Endothelial cell of umbilical vein (primary cell): ENCODE data around the gene WAPL. TPM values are rescaled to one million over a fixed set of nuclear protein-coding genes. Genes with fewer than 3 reads are reported as not detected.

Source experiments
- BruUV-seq: library from RNA; stranded (reverse); fragments of 400-500 nt; replicated peaks from 2 replicates; lab custom pipeline; 2021; lab: Mats Ljungman, UMichigan
- CTCF ChIA-PET: fragments of 300-600, 350-600 bp; sonication (Branson Sonifier 250); formaldehyde crosslinking; loops from one replicate; lab custom pipeline; 2021; ENCODE audit warnings: antibody characterized with exemption, inconsistent platforms; lab: Charles Lee
- POLR2A ChIA-PET: fragments of 300-600, 350-600 bp; sonication (Branson Sonifier 250); formaldehyde crosslinking; loops from one replicate; lab custom pipeline; 2021; ENCODE audit warnings: antibody characterized with exemption, inconsistent platforms; lab: Charles Lee
- DNase-seq: peaks from one replicate; pipeline ENCODE4 v3.0.0-alpha.2; 2011; ENCODE audit warnings: low read depth, low spot score
- FAIRE-seq: peaks from 2 replicates; lab custom pipeline; 2011; peaks lifted over from hg19 to GRCh38; lab: Jason Lieb, UNC
- H2AFZ ChIP-seq: 2 replicates; pipeline ENCODE4 v1.6.0; 2012; ENCODE audit warnings: low read depth, low read length, control low read depth, inconsistent platforms
- H3K27ac ChIP-seq: 2 replicates; pipeline ENCODE4 v1.5.1; 2011; ENCODE audit warnings: low read depth, mild to moderate bottlenecking, control low read depth, low read length, moderate library complexity; ENCODE audit not compliant: insufficient read depth
- H3K27me3 ChIP-seq, 2 experiments: 2 replicates each; pipeline versions ENCODE4 v1.6.0 to v1.6.1; 2011; ENCODE audit warnings: low read length in 2 of 2, mixed read lengths in 1 of 2; ENCODE audit not compliant: control insufficient read depth in 2 of 2, insufficient read depth in 2 of 2
- H3K36me3 ChIP-seq, 2 experiments: 2 replicates in 1 of 2; 3 replicates in 1 of 2; pipeline ENCODE4 v1.5.1; 2011; ENCODE audit warnings: low read length in 2 of 2, mild to moderate bottlenecking in 1 of 2, moderate library complexity in 1 of 2; ENCODE audit not compliant: control insufficient read depth in 2 of 2, insufficient read depth in 2 of 2; ENCODE audit errors: extremely low read depth in 1 of 2
- H3K4me1 ChIP-seq: 3 replicates; pipeline ENCODE4 v1.5.1; 2011; ENCODE audit warnings: mild to moderate bottlenecking, low read length; ENCODE audit not compliant: control insufficient read depth, insufficient read depth; ENCODE audit errors: extremely low read depth
- H3K4me2 ChIP-seq: 2 replicates; pipeline ENCODE4 v1.6.1; 2011; ENCODE audit warnings: low read length, control low read depth, mixed read lengths; ENCODE audit not compliant: insufficient read depth
- H3K4me3 ChIP-seq, 3 experiments: fragments of 200-600 bp in 1 of 3; sonication (generic), shearing (Covaris generic) in 1 of 3; replicated peaks in 1 of 3; 2 replicates each; pipeline ENCODE4 v1.5.1; 2011 to 2016; ENCODE audit warnings: control low read depth in 3 of 3, low read length in 3 of 3, mild to moderate bottlenecking in 2 of 3, inconsistent platforms in 1 of 3, low read depth in 1 of 3, moderate library complexity in 1 of 3; ENCODE audit not compliant: insufficient read depth in 1 of 3
- H3K79me2 ChIP-seq: 2 replicates; pipeline ENCODE4 v1.6.0; 2012; ENCODE audit warnings: low read length, inconsistent platforms; ENCODE audit not compliant: control insufficient read depth, insufficient read depth
- H3K9ac ChIP-seq: replicated peaks from 2 replicates; pipeline ENCODE3; 2011; ENCODE audit warnings: low read length, control low read depth; ENCODE audit not compliant: insufficient read depth; ENCODE audit errors: extremely low read depth
- H3K9me1 ChIP-seq: replicated peaks from 3 replicates; pipeline ENCODE4 v1.6.0; 2011; ENCODE audit warnings: mild to moderate bottlenecking, low read length; ENCODE audit not compliant: control insufficient read depth, insufficient read depth; ENCODE audit errors: extremely low read depth
- H3K9me3 ChIP-seq: replicated peaks from 2 replicates; pipeline ENCODE4 v1.5.1; 2012; ENCODE audit warnings: low read length, inconsistent platforms; ENCODE audit not compliant: control insufficient read depth, insufficient read depth
- H4K20me1 ChIP-seq: replicated peaks from 2 replicates; pipeline ENCODE3; 2011; ENCODE audit warnings: mild to moderate bottlenecking, low read length; ENCODE audit not compliant: control insufficient read depth, insufficient read depth; ENCODE audit errors: extremely low read depth
- CTCF ChIP-seq, 2 donors: IDR thresholded peaks; 1 replicate in 1 of 2; 2 replicates in 1 of 2; pipeline ENCODE4 v1.5.1; 2011; ENCODE audit warnings: low read length in 2 of 2, mild to moderate bottlenecking in 2 of 2, moderate library complexity in 2 of 2, control low read depth in 1 of 2, inconsistent platforms in 1 of 2, low read depth in 1 of 2; ENCODE audit not compliant: insufficient read depth in 1 of 2; ENCODE audit errors: extremely low read depth in 1 of 2
- GATA2 ChIP-seq: IDR thresholded peaks from 2 replicates; pipeline ENCODE4 v1.7.0; 2011; ENCODE audit warnings: low read depth, mild to moderate bottlenecking, moderate library complexity, mixed read lengths, low read length; ENCODE audit not compliant: insufficient read length, insufficient read depth
- JUN ChIP-seq: IDR thresholded peaks from 2 replicates; pipeline ENCODE4 v1.6.1; 2011; ENCODE audit warnings: borderline replicate concordance, low read depth; ENCODE audit not compliant: insufficient read length, insufficient read depth
- MYC ChIP-seq: IDR thresholded peaks from one replicate; pipeline ENCODE4 v1.6.1; 2011; ENCODE audit warnings: mild to moderate bottlenecking, low read depth, low read length
- POLR2A ChIP-seq: IDR thresholded peaks from 2 replicates; pipeline ENCODE4 v1.6.1; 2012; ENCODE audit warnings: low read depth, mild to moderate bottlenecking, control low read depth, low read length
- dilution Hi-C: fragments of 300-500 bp; cut with MboI; formaldehyde crosslinking; loops from one replicate; pipeline ENCODE4 v1.15.0; 2019; ENCODE audit warnings: low sequenced_read_pairs; ENCODE audit not compliant: extremely low pct_ligation_motif_present
- intact Hi-C: fragments of 100-400 bp; cut with micrococcal nuclease; formaldehyde crosslinking; loops from one replicate; pipeline ENCODE4 v1.10.0; 2022
- polyA plus RNA-seq, 4 experiments: library from polyadenylated mRNA; depleted of rRNA in 3 of 4; stranded (reverse) in 3 of 4; unstranded in 1 of 4; fragments of >200 nt; gene quantifications; 2 replicates each; pipeline versions ENCODE4 v1.2.1 to v1.2.3, GENCODE V29; 2011 to 2012; ENCODE audit warnings: missing spikeins in 1 of 4
- total RNA-seq: library from RNA; stranded (reverse); gene quantifications from 2 replicates; pipeline ENCODE4 v1.2.3, GENCODE V29; 2021

WAPL gene
- total and polyA plus RNA-seq, 2 donors (not counting 3 experiments of a cell fraction or from before 2014, with no cell fraction given) = 9.2 to 35.1 TPM

GRCh38 chr10:86545101-86545500, 23.5 kb upstream of the WAPL start:
- no peaks in the 10 kb centered on the region for H3K27me3 ChIP-seq
- ChIA-PET CTCF (no interaction called here), POLR2A (no interaction called here)
- no peaks in the 10 kb centered on the region for H3K79me2 ChIP-seq
- DNase-seq (no peak), FAIRE-seq (no peak)
- H3K4me2 ChIP-seq = no peak overlapping the region
- no peak overlapping the region for H3K4me3 ChIP-seq
- intact Hi-C loops = no loop called here
- H4K20me1 ChIP-seq = no peaks in the 10 kb centered on the region
- BruUV-seq = no TSS peak
- no peak overlapping the region for H2AFZ ChIP-seq
- no peaks in the 10 kb centered on the region for H3K4me1 ChIP-seq
- no peaks in the 10 kb centered on the region for H3K9me3 ChIP-seq
- dilution Hi-C loops = no loop called here
- H3K27ac ChIP-seq = no peak overlapping the region
- TF ChIP-seq GATA2 = no peak
- TF ChIP-seq JUN = no peak
- no peak for TF ChIP-seq CTCF (IDR thresholded peaks at IDR 0.05; ENCODE audit: extremely low read depth in 1 of 2, insufficient read depth in 1 of 2, low read depth in 1 of 2, low read length in 2 of 2)
- TF ChIP-seq MYC = no peak
- H3K36me3 ChIP-seq = no peaks in the 10 kb centered on the region
- H3K9me1 ChIP-seq = no peaks in the 10 kb centered on the region
- no peak overlapping the region for H3K9ac ChIP-seq

GRCh38 chr10:86540016-86540415, 18.4 kb upstream of the WAPL start:
- POLR2A ChIA-PET = no interaction called here
- Histone ChIP-seq H4K20me1 (no peaks in the 10 kb centered on the region), H3K4me3 (no peak overlapping the region), H2AFZ (no peak overlapping the region), H3K4me2 (no peak overlapping the region), H3K27me3 (peaks cover 0 to 2% of the 10 kb centered on the region in 2 experiments), H3K4me1 (no peaks in the 10 kb centered on the region), H3K9me3 (no peaks in the 10 kb centered on the region), H3K9ac (no peak overlapping the region), H3K9me1 (no peaks in the 10 kb centered on the region), H3K79me2 (no peaks in the 10 kb centered on the region), H3K36me3 (no peaks in the 10 kb centered on the region), H3K27ac (no peak overlapping the region)
- TF ChIP-seq POLR2A (no peak), CTCF (IDR thresholded peaks at IDR 0.05; ENCODE audit: extremely low read depth in 1 of 2, insufficient read depth in 1 of 2, low read depth in 1 of 2, low read length in 2 of 2) (no peak)
- dilution Hi-C loops (no loop called here), intact Hi-C loops (no loop called here)
- DNase-seq = no peak
- BruUV-seq = no TSS peak
- CTCF ChIA-PET = no interaction called here
- no peak for FAIRE-seq
